Esophagus muscularis mucosa (tissue), 4 donors: Measurements from ENCODE around the gene PTPRK. TPM values are rescaled to one million over a fixed set of nuclear protein-coding genes. Genes with fewer than 3 reads are reported as not detected.

Source experiments
- DNase-seq: peaks from one replicate; pipeline ENCODE4 v3.0.0-alpha.2; 2017; ENCODE audit errors: extremely low spot score
- H3K27ac ChIP-seq, 4 donors: fragments of 200-600 bp; sonication (generic); replicated peaks in 1 of 4; 1 replicate in 3 of 4; 2 replicates in 1 of 4; pipeline ENCODE4 v1.5.1; 2016 to 2019; ENCODE audit warnings: mild to moderate bottlenecking in 1 of 4
- H3K27me3 ChIP-seq, 4 donors: fragments of 200-600 bp; sonication (generic); one replicate each; pipeline versions ENCODE4 v1.5.1 to v1.6.0; 2016 to 2019
- H3K36me3 ChIP-seq, 4 donors: fragments of 200-600 bp; sonication (generic); one replicate each; pipeline ENCODE4 v1.5.1; 2016 to 2019
- H3K4me1 ChIP-seq, 4 donors: fragments of 200-600 bp; sonication (generic); one replicate each; pipeline ENCODE4 v1.5.1; 2016 to 2019
- H3K4me3 ChIP-seq, 4 donors: fragments of 200-600 bp; sonication (generic); 1 replicate in 2 of 4; 2 replicates in 2 of 4; pipeline ENCODE4 v1.5.1; 2016 to 2019; ENCODE audit warnings: mild to moderate bottlenecking in 4 of 4, moderate library complexity in 1 of 4
- H3K9me3 ChIP-seq, 4 donors: fragments of 200-600 bp; sonication (generic); 1 replicate in 3 of 4; 2 replicates in 1 of 4; pipeline ENCODE4 v1.5.1; 2016 to 2019
- EP300 ChIP-seq: sonication (generic); formaldehyde crosslinking; IDR thresholded peaks from one replicate; pipeline ENCODE4 v1.6.1; 2017; ENCODE audit warnings: antibody characterized with exemption
- POLR2A ChIP-seq: fragments of 450-650 bp; IDR thresholded peaks from one replicate; pipeline ENCODE4 v1.6.1; 2017; ENCODE audit warnings: antibody characterized with exemption, moderate library complexity, mild to moderate bottlenecking, low read depth
- POLR2AphosphoS5 ChIP-seq, 2 donors: sonication (generic); formaldehyde crosslinking; IDR thresholded peaks; one replicate each; pipeline ENCODE4 v1.6.1; 2017; ENCODE audit warnings: antibody characterized with exemption in 2 of 2
- WGBS: methylation state at CpG from one replicate; pipeline ENCODE4 v1.1.5; 2018; 5-methylcytosine and 5-hydroxymethylcytosine counted together
- intact Hi-C: fragments of 100-400 bp; cut with DNase I; formaldehyde crosslinking; loops from one replicate; pipeline ENCODE4 v1.15.1; 2023
- total RNA-seq, 4 donors: library from RNA; depleted of rRNA; stranded (reverse); fragments of >200 nt; gene quantifications; one replicate each; pipeline versions ENCODE4 v1.1.0 to v1.2.1, GENCODE V29; 2016
- TF ChIP-seq, protein P1 (sequence below), 3 experiments: fragments of 200-600 bp in 2 of 3; fragments of 450-650 bp in 1 of 3; sonication (generic) in 2 of 3; IDR thresholded peaks; one replicate each; pipeline ENCODE4 v1.5.1; 2017 to 2019; ENCODE audit warnings: antibody characterized with exemption in 3 of 3, mild to moderate bottlenecking in 2 of 3, moderate library complexity in 1 of 3

Gene PTPRK
- total RNA-seq, 4 donors from 2014 or later: 36.8 to 53.1 (median 43.8) TPM

- no peaks in the 10 kb centered on the region for H3K9me3 ChIP-seq
- H3K4me3 ChIP-seq: no peak overlapping the region
- WGBS: 36% methylated on average over 3 of the region's 3 CpGs
- intact Hi-C loops: no loop called here
- no peak for DNase-seq
- peaks cover 10 to 16% (median 13%) of the 10 kb centered on the region in 4 donors for H3K4me1 ChIP-seq
- H3K27ac ChIP-seq: no peak overlapping the region
- H3K27me3 ChIP-seq: no peaks in the 10 kb centered on the region
- TF ChIP-seq EP300: no peak
- H3K36me3 ChIP-seq: peaks cover 0 to 5% (median 0%) of the 10 kb centered on the region in 4 donors
Observed at GRCh38 chr6:128395188-128395587, 125.2 kb downstream of the PTPRK start.

DNA sequence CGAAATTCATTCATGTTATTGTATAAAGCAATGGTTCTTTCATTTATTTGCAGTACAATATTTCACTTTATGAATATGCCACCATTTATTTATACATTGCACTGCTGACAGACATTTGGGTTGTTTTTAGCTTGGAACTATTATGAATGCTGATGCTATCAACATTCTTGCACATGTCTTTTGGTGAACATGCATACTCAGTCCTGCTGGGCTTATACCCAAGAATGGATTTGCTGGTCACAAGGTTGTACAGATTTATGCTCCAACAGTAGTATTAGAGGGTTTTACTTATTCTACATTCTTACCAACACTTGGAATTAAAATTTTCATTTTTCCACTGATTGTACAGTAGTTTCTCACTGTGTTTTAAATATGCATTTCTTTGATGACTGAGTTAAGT is 126.2 kb downstream of the PTPRK start:
- no peaks in the 10 kb centered on the region for H3K27me3 ChIP-seq
- no peak for DNase-seq
- peaks cover 13 to 23% (median 17%) of the 10 kb centered on the region in 4 donors for H3K4me1 ChIP-seq
- TF ChIP-seq EP300 (no peak), POLR2A (no peak), POLR2AphosphoS5 (IDR thresholded peaks at IDR 0.05) (no peak)
- TF ChIP-seq, protein P1, sequence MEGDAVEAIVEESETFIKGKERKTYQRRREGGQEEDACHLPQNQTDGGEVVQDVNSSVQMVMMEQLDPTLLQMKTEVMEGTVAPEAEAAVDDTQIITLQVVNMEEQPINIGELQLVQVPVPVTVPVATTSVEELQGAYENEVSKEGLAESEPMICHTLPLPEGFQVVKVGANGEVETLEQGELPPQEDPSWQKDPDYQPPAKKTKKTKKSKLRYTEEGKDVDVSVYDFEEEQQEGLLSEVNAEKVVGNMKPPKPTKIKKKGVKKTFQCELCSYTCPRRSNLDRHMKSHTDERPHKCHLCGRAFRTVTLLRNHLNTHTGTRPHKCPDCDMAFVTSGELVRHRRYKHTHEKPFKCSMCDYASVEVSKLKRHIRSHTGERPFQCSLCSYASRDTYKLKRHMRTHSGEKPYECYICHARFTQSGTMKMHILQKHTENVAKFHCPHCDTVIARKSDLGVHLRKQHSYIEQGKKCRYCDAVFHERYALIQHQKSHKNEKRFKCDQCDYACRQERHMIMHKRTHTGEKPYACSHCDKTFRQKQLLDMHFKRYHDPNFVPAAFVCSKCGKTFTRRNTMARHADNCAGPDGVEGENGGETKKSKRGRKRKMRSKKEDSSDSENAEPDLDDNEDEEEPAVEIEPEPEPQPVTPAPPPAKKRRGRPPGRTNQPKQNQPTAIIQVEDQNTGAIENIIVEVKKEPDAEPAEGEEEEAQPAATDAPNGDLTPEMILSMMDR (IDR thresholded peaks at IDR 0.05): no peak
- intact Hi-C loops: no loop called here
- no peaks in the 10 kb centered on the region for H3K9me3 ChIP-seq
- no peak overlapping the region for H3K4me3 ChIP-seq
- WGBS: 98% methylated on average over 1 of the region's 1 CpG
- H3K27ac ChIP-seq: no peak overlapping the region
- peaks cover 0 to 5% (median 0%) of the 10 kb centered on the region in 4 donors for H3K36me3 ChIP-seq

DNA sequence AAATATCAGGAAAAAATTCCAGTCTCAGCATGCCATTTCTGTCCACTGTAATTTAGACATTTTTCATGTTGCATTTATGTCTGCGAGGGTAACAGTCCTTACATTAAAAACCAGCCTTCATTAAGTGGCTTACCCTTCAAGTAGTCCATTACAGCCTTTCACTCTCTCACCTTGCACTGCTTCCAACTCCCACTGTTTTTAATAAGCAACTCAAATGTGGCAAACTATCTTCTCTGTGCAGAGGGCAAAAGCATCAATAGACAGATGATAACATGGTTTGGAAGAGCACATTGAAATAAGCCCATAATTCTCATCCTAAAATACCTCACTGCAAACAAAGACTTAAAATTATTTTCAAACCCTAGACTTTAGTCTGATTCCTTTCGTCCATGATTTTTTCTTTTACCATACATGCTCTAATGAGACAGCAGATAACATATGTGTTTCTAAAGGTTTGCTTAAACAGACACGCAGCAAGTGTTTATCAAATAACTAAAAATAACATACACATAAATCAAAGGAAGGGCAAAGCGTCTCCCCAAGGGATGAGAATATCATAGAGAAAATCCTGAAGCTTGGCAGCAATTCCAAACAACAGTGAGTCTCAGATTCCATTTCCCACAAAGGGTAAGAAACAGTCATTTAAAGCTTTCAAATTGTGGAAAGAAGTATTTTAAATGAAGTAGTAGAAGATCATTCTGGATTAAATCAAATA is 130.4 kb downstream of the PTPRK start:
- TF ChIP-seq EP300 (no peak), POLR2AphosphoS5 (IDR thresholded peaks at IDR 0.05) (no peak), POLR2A (no peak)
- TF ChIP-seq, protein P1 (IDR thresholded peaks at IDR 0.05): no peak
- no peak overlapping the region for H3K27ac ChIP-seq
- no peak overlapping the region for H3K4me3 ChIP-seq
- DNase-seq: no peak
- H3K27me3 ChIP-seq: no peaks in the 10 kb centered on the region
- no peaks in the 10 kb centered on the region for H3K9me3 ChIP-seq
- no peaks in the 10 kb centered on the region for H3K36me3 ChIP-seq
- intact Hi-C loops: no loop called here
- 48% methylated on average over 4 of the region's 4 CpGs for WGBS
- H3K4me1 ChIP-seq: peaks cover 11 to 18% (median 14%) of the 10 kb centered on the region in 4 donors

DNA sequence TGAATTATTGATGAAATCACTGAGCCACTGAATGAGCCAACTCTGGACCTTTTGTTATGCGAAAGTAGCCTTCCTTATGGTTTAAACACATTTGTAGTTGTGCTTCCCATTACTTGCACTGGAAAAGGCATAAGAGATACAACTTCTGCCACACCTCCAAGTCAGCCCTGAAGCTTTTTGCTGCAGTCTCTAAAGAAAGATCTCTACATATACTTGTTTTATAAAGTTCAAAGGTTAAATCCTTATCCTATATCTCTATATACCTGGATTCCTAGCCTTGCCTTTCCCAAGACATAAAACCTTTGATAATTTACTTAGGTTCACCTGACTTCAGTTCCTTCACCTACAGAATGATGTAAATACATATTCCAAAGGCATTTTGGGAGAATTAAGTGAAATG is 132.0 kb downstream of the PTPRK start:
- no peak for DNase-seq
- intact Hi-C loops: no loop called here
- Histone ChIP-seq H3K4me3 (no peak overlapping the region), H3K9me3 (no peaks in the 10 kb centered on the region), H3K36me3 (no peaks in the 10 kb centered on the region), H3K27ac (no peak overlapping the region), H3K4me1 (peaks cover 4 to 15% (median 12%) of the 10 kb centered on the region in 4 donors), H3K27me3 (no peaks in the 10 kb centered on the region)
- 0% methylated on average over 1 of the region's 1 CpG for WGBS
- TF ChIP-seq POLR2AphosphoS5 (IDR thresholded peaks at IDR 0.05): no peak
- TF ChIP-seq, protein P1 (IDR thresholded peaks at IDR 0.05): no peak
- TF ChIP-seq EP300: no peak
- no peak for TF ChIP-seq POLR2A

- TF ChIP-seq POLR2A (no peak), POLR2AphosphoS5 (IDR thresholded peaks at IDR 0.05) (no peak), EP300 (no peak)
- TF ChIP-seq, protein P1 (IDR thresholded peaks at IDR 0.05): no peak
- intact Hi-C loops: no loop called here
- DNase-seq: no peak
- H3K4me3 ChIP-seq: no peak overlapping the region
- no peak overlapping the region for H3K27ac ChIP-seq
- peaks cover 7 to 27% (median 16%) of the 10 kb centered on the region in 4 donors for H3K4me1 ChIP-seq
- H3K9me3 ChIP-seq: peaks cover 0 to 5% (median 2%) of the 10 kb centered on the region in 4 donors
- H3K27me3 ChIP-seq: no peaks in the 10 kb centered on the region
- H3K36me3 ChIP-seq: no peaks in the 10 kb centered on the region
Observed at GRCh38 chr6:128380891-128381290, 139.5 kb downstream of the PTPRK start.
